KMS-11 (cell line): ENCODE data around the gene DEPDC1.
"Not testable (repeated sequence)": the region's sequence is repeated elsewhere in the genome, so short reads cannot be mapped to it uniquely, and the experiment has no call there.

Experiments
- H2AFZ ChIP-seq: fragments of 200-600 bp; sonication (generic); 2 replicates; pipeline ENCODE4 v1.6.1; 2016; ENCODE audit warnings: antibody characterized with exemption, mixed run types, low read depth
- H3K27ac ChIP-seq: fragments of 200-600 bp; sonication (generic); 2 replicates; pipeline ENCODE4 v1.6.1; 2016; ENCODE audit warnings: mild to moderate bottlenecking, mixed run types
- H3K27me3 ChIP-seq: fragments of 200-600 bp; sonication (generic); 2 replicates; pipeline ENCODE4 v1.6.1; 2017; ENCODE audit warnings: mild to moderate bottlenecking, low read depth, mixed run types, moderate library complexity; ENCODE audit not compliant: insufficient read depth
- H3K36me3 ChIP-seq: fragments of 200-600 bp; sonication (generic); 2 replicates; pipeline ENCODE4 v1.6.1; 2017; ENCODE audit warnings: mild to moderate bottlenecking, mixed run types; ENCODE audit not compliant: insufficient read depth
- H3K4me1 ChIP-seq: fragments of 200-600 bp; sonication (generic); 2 replicates; pipeline ENCODE4 v1.6.1; 2016; ENCODE audit warnings: mild to moderate bottlenecking, low read depth, mixed run types; ENCODE audit not compliant: poor library complexity, severe bottlenecking
- H3K4me2 ChIP-seq: fragments of 200-600 bp; sonication (generic); 2 replicates; pipeline ENCODE4 v1.7.0; 2016; ENCODE audit warnings: mild to moderate bottlenecking, mixed run types
- H3K4me3 ChIP-seq: fragments of 200-600 bp; sonication (generic); IDR thresholded peaks from 2 replicates; pipeline ENCODE4 v1.6.1; 2017; ENCODE audit warnings: low read depth, low read length, mixed read lengths; ENCODE audit not compliant: insufficient read depth
- H3K79me2 ChIP-seq: fragments of 200-600 bp; sonication (generic); 2 replicates; pipeline ENCODE4 v1.6.1; 2016; ENCODE audit warnings: low read depth, mixed run types; ENCODE audit not compliant: insufficient read depth
- H3K9ac ChIP-seq: fragments of 200-600 bp; sonication (generic); 2 replicates; pipeline ENCODE4 v1.6.1; 2016; ENCODE audit warnings: mild to moderate bottlenecking, mixed run types
- H4K20me1 ChIP-seq: fragments of 200-600 bp; sonication (generic); 2 replicates; pipeline ENCODE4 v1.6.1; 2016; ENCODE audit warnings: mild to moderate bottlenecking, mixed run types; ENCODE audit not compliant: insufficient read depth
- CTCF ChIP-seq: fragments of 200-600 bp; sonication (generic); conservative IDR thresholded peaks from 2 replicates; pipeline ENCODE4 v1.6.1; 2017; ENCODE audit warnings: low read depth, mild to moderate bottlenecking, antibody characterized with exemption, low read length, moderate library complexity, mixed read lengths

The DEPDC1 gene

GRCh38 chr1:68495968-68496679, 758 bp downstream of the DEPDC1 start:
- Histone ChIP-seq H3K4me2 (peak overlapping the region; percentile 63), H3K79me2 (peaks cover 18% of the 10 kb centered on the region; the same call in 1 of the 2 replicates), H3K4me3 (peak overlapping the region; percentile 56), H4K20me1 (no peaks in the 10 kb centered on the region), H3K27me3 (no peaks in the 10 kb centered on the region), H3K36me3 (no peaks in the 10 kb centered on the region), H2AFZ (peak overlapping the region; percentile 62; the same call in 1 of the 2 replicates), H3K4me1 (peaks cover 12% of the 10 kb centered on the region), H3K27ac (peak overlapping the region; percentile 75; the same call in 1 of the 2 replicates), H3K9ac (peak overlapping the region; percentile 95)
- TF ChIP-seq CTCF: no peak

DNA sequence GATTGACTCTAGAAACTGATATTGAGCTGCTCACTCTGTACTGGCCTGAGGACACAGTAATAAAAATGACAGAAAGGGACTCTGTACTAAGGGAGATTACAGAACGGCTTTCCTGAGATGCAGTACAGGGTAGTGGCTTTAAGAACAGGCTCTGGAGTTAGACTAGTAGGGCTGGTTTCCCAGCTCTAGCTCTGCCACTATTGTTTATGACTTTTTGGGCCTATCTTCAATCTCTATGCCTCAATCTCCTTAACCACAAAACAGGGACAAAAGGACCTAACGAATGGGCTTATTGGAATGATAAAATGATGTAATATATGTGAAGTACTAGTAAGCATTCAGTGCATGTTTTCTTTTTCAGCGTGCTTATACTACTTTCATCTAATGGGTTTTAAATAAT, 1.4 kb downstream of the DEPDC1 start:
- peak overlapping the region; percentile 63 for H3K4me2 ChIP-seq
- no peaks in the 10 kb centered on the region for H4K20me1 ChIP-seq
- H3K27me3 ChIP-seq: no peaks in the 10 kb centered on the region
- peaks cover 12% of the 10 kb centered on the region for H3K4me1 ChIP-seq
- no peak overlapping the region for H3K4me3 ChIP-seq
- peaks cover 18% of the 10 kb centered on the region; the same call in 1 of the 2 replicates for H3K79me2 ChIP-seq
- H3K9ac ChIP-seq: peak overlapping the region; percentile 95; the same call in 1 of the 2 replicates
- TF ChIP-seq CTCF: no peak
- H3K27ac ChIP-seq: no peak overlapping the region; the same call in 1 of the 2 replicates
- H2AFZ ChIP-seq: 0 out of 2 replicates have a peak overlapping the region, but pooled peaks have one; percentile 62
- no peaks in the 10 kb centered on the region for H3K36me3 ChIP-seq

GRCh38 chr1:68493193-68493592, 3.7 kb downstream of the DEPDC1 start:
- Histone ChIP-seq H3K4me3 (no peak overlapping the region), H3K27ac (no peak overlapping the region), H3K9ac (no peak overlapping the region), H3K27me3 (no peaks in the 10 kb centered on the region), H3K4me1 (peaks cover 12% of the 10 kb centered on the region), H2AFZ (no peak overlapping the region), H3K4me2 (no peak overlapping the region), H3K36me3 (no peaks in the 10 kb centered on the region), H4K20me1 (no peaks in the 10 kb centered on the region), H3K79me2 (peaks cover 18% of the 10 kb centered on the region; the same call in 1 of the 2 replicates)
- no peak for TF ChIP-seq CTCF

- not testable (repeated sequence) for H3K4me3 ChIP-seq, H3K4me2 ChIP-seq, H3K36me3 ChIP-seq, H3K27me3 ChIP-seq, H3K27ac ChIP-seq, H4K20me1 ChIP-seq, H2AFZ ChIP-seq, H3K9ac ChIP-seq
- H3K79me2 ChIP-seq: peaks cover 18% of the 10 kb centered on the region; the same call in 1 of the 2 replicates
- peaks cover 12% of the 10 kb centered on the region for H3K4me1 ChIP-seq
These were observed 4.6 kb downstream of the DEPDC1 start for GRCh38 chr1:68492255-68492654.
